Astrocyte of the spinal cord (primary cell): ENCODE measurements around the gene FCHO1.

Source experiments
- DNase-seq: peaks from one replicate; pipeline ENCODE4 v3.0.0; 2011; ENCODE audit warnings: low read depth, low spot score
- H3K4me3 ChIP-seq: 2 replicates; pipeline ENCODE4 v1.5.1; 2011; ENCODE audit warnings: low read depth, mild to moderate bottlenecking, low read length, moderate library complexity
- in situ Hi-C: cut with HindIII; loops from 2 replicates; pipeline ENCODE4 v1.10.0; 2017; ENCODE audit warnings: low sequenced_read_pairs
- TF ChIP-seq, protein P1 (sequence below): IDR thresholded peaks from 2 replicates; pipeline ENCODE4 v1.5.1; 2012; ENCODE audit warnings: low read depth, mild to moderate bottlenecking, low read length, inconsistent platforms

The FCHO1 gene

DNA sequence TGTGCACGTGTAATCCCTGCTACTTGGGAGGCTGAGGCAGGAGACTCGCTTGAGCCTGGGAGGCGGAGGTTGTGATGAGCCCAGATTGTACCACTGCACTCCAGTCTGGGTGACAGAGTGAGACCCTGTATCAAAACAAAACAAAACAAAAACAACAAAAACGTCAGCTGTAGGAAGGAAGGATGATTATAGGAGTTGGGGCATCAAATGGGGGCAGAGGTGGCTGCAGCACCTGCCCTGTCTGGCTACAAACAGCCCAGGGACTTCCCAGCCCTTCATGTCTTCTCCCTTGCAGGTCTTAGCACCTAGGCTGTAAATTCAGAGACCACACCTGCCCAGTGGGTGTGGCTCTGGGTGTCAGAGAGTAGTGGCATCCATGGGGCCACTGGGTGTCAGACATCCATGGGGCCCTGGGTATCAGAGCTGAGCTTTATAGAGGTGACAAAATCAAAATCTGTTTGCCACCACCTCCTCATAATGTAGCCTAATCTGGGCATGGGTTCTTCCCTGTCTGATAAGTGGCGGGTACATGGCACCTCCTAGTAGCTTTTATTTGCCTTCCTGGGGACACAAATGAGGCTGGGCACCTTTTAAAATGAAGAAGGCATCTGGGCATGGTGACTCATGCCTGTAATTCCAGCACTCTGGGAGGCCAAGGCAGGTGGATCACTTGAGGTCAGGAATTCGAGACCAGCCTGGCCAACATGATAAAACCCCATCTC lies 38.9 kb downstream of the FCHO1 start:
- in situ Hi-C loops = no loop called here
- H3K4me3 ChIP-seq = no peak overlapping the region
- DNase-seq = no peak
- TF ChIP-seq, protein P1, sequence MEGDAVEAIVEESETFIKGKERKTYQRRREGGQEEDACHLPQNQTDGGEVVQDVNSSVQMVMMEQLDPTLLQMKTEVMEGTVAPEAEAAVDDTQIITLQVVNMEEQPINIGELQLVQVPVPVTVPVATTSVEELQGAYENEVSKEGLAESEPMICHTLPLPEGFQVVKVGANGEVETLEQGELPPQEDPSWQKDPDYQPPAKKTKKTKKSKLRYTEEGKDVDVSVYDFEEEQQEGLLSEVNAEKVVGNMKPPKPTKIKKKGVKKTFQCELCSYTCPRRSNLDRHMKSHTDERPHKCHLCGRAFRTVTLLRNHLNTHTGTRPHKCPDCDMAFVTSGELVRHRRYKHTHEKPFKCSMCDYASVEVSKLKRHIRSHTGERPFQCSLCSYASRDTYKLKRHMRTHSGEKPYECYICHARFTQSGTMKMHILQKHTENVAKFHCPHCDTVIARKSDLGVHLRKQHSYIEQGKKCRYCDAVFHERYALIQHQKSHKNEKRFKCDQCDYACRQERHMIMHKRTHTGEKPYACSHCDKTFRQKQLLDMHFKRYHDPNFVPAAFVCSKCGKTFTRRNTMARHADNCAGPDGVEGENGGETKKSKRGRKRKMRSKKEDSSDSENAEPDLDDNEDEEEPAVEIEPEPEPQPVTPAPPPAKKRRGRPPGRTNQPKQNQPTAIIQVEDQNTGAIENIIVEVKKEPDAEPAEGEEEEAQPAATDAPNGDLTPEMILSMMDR = no peak

DNA sequence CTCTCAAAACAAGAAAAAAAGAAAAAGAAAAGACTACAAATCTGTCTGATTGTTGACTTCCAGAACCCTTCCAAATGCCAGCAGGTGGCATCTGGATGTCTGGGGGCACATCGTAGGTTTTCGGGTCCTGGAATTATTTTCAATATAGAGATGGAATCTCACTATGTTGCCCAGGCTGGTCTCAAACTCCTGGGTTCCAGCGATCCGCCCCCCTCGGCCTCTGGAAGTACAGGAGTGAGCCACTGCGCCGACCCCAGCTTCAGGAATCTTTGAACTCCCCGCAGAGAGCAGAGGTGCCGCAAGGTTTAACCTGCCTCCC lies 43.1 kb downstream of the FCHO1 start:
- in situ Hi-C loops = no loop called here
- no peak overlapping the region for H3K4me3 ChIP-seq
- no peak for DNase-seq
- TF ChIP-seq, protein P1 = no peak

DNA sequence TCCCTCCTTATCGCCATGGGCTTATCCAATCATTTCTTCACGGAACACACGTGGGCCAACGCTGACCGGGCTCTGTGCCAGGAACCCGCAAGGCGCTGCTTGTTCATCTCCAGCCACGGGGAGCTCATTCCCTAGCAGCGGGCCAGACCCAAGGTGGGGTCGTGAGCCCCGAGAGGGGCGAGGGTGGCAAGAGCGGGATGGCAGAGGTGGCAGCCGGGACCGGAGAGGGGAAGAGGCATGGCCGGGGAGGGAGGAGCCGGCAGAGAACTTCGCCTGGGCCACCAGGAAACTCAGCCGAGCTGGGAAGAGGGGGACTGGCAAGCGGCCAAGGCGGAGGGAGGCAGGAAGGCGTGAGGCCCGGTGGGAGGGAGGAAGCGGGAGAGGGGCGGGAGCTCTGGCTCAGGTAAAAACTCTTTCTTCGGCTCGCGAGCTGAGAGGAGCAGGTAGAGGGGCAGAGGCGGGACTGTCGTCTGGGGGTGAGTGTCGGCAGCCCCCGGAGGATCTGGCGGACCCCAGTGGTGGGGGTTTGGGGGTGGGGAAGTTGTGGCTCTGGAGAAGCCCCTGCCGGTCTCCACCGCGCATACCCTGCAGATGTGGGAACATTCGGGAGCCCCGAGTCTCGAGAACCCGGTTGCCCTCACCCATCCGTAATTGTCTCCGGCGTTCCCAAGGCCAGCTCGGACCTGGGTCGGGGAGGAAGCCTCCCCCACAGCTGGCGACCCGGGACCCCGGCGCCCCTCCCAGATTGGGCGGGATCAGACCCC lies 43.6 kb downstream of the FCHO1 start, which contains the start of gene B3GNT3:
B3GNT3 (plus strand) TSS at position 408 of the 764 bp plus-strand sequence. CDS start 12,670 bp downstream, outside the sequence.
- TF ChIP-seq, protein P1 = no peak
- no peak within 1 kb of the TSS for H3K4me3 ChIP-seq
- in situ Hi-C loops = no loop called here
- DNase-seq = no peak

DNA sequence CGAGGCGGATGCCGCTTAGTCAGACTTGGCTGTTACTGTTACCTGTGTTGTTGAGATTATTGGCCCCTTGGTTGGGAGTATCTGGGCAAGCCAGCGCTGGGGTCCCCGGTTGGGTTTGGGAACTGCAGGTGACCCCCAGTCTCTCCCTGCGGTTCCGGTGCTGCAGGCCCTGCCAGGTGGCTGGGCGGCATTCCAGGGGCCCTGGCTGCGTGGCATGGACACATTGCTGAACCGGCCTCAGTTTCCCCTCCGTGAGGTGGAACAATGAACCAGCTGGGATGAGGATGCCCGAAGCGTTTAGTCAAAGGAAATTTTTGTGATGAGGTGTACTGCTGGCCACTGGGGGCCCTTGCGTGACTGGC lies 44.2 kb downstream of the FCHO1 start:
- TF ChIP-seq, protein P1 = no peak
- no peak for DNase-seq
- H3K4me3 ChIP-seq = no peak overlapping the region
- in situ Hi-C loops = no loop called here

DNA sequence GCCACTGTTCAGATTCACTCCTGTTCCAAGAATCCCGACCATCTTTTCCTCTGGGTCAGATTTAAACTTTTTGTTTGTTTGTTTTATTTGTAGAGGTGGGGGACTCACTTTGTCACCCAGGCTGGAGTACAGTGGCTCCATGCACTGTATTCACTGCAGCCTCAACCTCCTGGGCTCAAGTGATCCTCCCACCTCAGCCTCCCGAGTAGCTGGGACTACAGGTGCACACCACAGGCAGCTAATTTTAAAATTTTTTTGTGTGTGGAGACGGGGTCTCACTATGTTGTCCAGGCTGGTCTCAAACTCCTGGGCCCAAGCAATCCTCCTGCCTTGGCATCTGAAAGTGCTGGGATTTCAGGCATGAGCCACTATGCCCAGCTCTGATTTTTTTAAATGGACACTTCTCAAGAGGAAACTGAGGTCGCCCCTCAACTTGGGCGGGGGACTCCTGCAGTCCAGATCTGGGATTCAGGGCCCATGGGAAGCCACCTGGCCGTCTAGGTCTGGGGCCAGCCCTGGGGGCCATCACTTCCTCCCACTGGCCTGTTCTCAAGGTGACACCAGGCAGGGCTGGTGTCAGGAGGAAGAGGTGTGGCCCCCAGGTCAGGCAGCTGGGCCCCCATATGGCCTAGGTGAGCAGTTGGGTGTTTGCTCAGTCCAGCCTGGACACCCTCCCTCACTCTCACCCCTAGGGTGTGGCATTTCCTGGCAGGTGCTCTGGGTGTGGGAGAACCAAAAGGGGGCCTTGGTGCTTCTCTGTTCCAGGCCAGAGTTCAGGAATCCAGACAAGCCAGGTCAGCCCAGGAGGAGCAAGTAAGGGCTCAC lies 44.9 kb downstream of the FCHO1 start:
- in situ Hi-C loops = no loop called here
- no peak overlapping the region for H3K4me3 ChIP-seq

More for the DNA sequence above, 44.9 kb downstream of the FCHO1 start:
- DNase-seq = no peak
- TF ChIP-seq, protein P1 = no peak
